Kidney (tissue), 14 donors: ENCODE data around the gene PIF1. TPM values are rescaled to one million over a fixed set of nuclear protein-coding genes. Genes with fewer than 3 reads are reported as not detected.

Experiments used
- DNase-seq, 5 donors: peaks; one replicate each; pipeline ENCODE4 v3.0.0-alpha.2; 2013 to 2020
- FAIRE-seq: peaks from 2 replicates; lab custom pipeline; 2012; peaks lifted over from hg19 to GRCh38; lab: Jason Lieb, UNC
- H3K27ac ChIP-seq, 2 donors: one replicate each; pipeline ENCODE4 v1.7.0; 2013; ENCODE audit warnings: low read depth in 2 of 2, low read length in 2 of 2, inconsistent platforms in 1 of 2
- H3K27me3 ChIP-seq: one replicate; pipeline ENCODE4 v1.7.1; 2013; ENCODE audit warnings: low read length, inconsistent platforms; ENCODE audit not compliant: control insufficient read depth, insufficient read depth
- H3K36me3 ChIP-seq, 3 donors: one replicate each; pipeline versions ENCODE4 v1.7.0 to v1.7.1; 2013; ENCODE audit warnings: low read length in 3 of 3, control low read depth in 1 of 3, inconsistent platforms in 1 of 3; ENCODE audit not compliant: insufficient read depth in 3 of 3, control insufficient read depth in 2 of 3
- H3K4me1 ChIP-seq, 3 donors: one replicate each; pipeline versions ENCODE4 v1.7.0 to v1.7.1; 2013; ENCODE audit warnings: low read length in 3 of 3, inconsistent platforms in 1 of 3, low read depth in 1 of 3; ENCODE audit not compliant: control insufficient read depth in 2 of 3, insufficient read depth in 2 of 3
- H3K4me3 ChIP-seq, 3 donors: one replicate each; pipeline versions ENCODE4 v1.7.0 to v1.8.1; 2013; ENCODE audit warnings: low read length in 3 of 3, control low read depth in 1 of 3, inconsistent platforms in 1 of 3
- H3K9ac ChIP-seq, 3 donors: one replicate each; pipeline versions ENCODE4 v1.7.0 to v1.7.1; 2013; ENCODE audit warnings: low read length in 3 of 3, control low read depth in 1 of 3, inconsistent platforms in 1 of 3
- H3K9me3 ChIP-seq, 3 donors: one replicate each; pipeline versions ENCODE4 v1.7.0 to v1.7.1; 2013; ENCODE audit warnings: low read length in 3 of 3, control low read depth in 1 of 3, inconsistent platforms in 1 of 3; ENCODE audit not compliant: control insufficient read depth in 2 of 3, insufficient read depth in 1 of 3
- CTCF ChIP-seq: IDR thresholded peaks from 3 replicates; pipeline ENCODE4 v1.5.1; 2012; ENCODE audit warnings: mild to moderate bottlenecking, moderate library complexity, borderline replicate concordance; ENCODE audit not compliant: insufficient read depth; ENCODE audit errors: extremely low read depth
- intact Hi-C: fragments of 100-400 bp; cut with DNase I; formaldehyde crosslinking; loops from one replicate; pipeline ENCODE4 v1.11.1; 2022
- polyA plus RNA-seq: library from polyadenylated mRNA; stranded (reverse); fragments of 350-450 nt; fragmentation: Illumina TruSeq; extraction: RNeasy Lipid Tissue Mini Kit (QIAGEN cat#74804); gene quantifications from one replicate; pipeline ENCODE4 v1.2.3, GENCODE V29; 2014; ENCODE audit warnings: low read depth, low replicate concordance; ENCODE audit not compliant: insufficient read depth
- total RNA-seq: library from RNA; stranded (reverse); fragmentation: NEBNext Ultra II Directional; extraction: Animal tissue kit (Norgen Biotek cat#: 25700); gene quantifications from one replicate; pipeline ENCODE4 v1.2.1, GENCODE V29; 2021
- donor health status: control.
- donor health status: control.
- donor health status: control.
- donor health status: control.
- donor health status: control.
- donor health status: DM: yes; HTN: yes; CAD: no.
- donor health status: Normal renal cell carcinoma (clear cell type).

The PIF1 gene
- total and polyA plus RNA-seq, 2 donors from 2014 or later: 0.47 to 2.0 TPM

DNA sequence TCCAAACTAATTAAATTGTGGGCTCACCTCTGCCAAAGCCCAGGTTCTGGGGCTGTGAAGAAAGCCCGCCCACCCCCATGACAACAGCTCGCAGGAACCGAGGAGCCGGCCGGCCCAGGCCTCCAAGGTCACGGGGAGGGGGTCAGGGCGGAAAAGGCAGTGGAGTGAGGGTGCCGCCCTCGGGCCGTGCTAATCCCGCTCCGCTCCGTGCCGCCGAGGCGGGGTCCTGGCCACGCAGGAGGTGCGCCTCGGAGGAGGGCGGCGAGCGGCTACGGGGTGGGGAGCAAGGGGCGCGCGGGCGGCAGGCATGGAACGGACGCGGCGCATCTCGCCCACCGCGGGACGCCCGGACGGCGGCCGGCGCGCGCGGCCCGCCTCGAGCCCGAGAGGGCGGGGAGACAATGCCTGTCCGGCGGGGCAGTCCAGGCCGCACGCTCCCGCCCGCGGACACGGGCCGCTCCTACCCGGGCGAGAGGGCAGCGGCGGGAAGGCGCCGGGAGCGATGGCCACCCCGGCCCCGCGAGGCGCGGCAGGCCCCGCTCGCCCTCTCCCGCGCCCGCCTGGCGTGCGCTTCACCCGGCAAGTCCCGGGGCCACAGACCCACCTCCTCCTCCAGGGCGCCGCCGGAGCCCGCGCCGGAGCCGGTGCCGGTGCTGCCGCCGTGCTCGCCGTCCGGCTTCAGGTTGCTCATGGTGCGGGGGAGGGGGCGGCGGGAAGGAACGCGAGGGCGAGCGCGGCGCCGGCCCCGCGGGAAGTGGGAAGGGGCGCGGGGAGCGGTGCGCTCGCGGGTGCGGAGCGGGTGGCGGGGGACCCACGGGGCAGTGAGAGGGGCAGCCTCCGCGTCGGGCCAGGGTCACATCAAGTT, 50.6 kb downstream of the PIF1 start:
- Histone ChIP-seq H3K4me3 (peak overlapping the region in 2 of 3 donors; percentile 42 to 47), H3K27me3 (no peaks in the 10 kb centered on the region), H3K9me3 (no peaks in the 10 kb centered on the region), H3K27ac (peak overlapping the region in 1 of 2 donors; percentile 60), H3K36me3 (no peaks in the 10 kb centered on the region), H3K4me1 (peaks cover 0 to 6% (median 3%) of the 10 kb centered on the region in 3 donors), H3K9ac (peak overlapping the region in 1 of 3 donors; percentile 8)
- no peak for TF ChIP-seq CTCF
- DNase-seq (peak; percentile 44 to 77 (median 74)), FAIRE-seq (no peak)
- intact Hi-C loops: no loop called here

- no peak for TF ChIP-seq CTCF
- peak; percentile 20 to 71 (median 40) for DNase-seq
- FAIRE-seq: no peak
- intact Hi-C loops: no loop called here
- Histone ChIP-seq H3K4me3 (peak overlapping the region in 2 of 3 donors; percentile 42 to 47), H3K27me3 (no peaks in the 10 kb centered on the region), H3K27ac (peak overlapping the region in 1 of 2 donors; percentile 59), H3K9ac (peak overlapping the region in 2 of 3 donors; percentile 8), H3K36me3 (no peaks in the 10 kb centered on the region), H3K4me1 (peaks cover 0 to 6% (median 3%) of the 10 kb centered on the region in 3 donors), H3K9me3 (no peaks in the 10 kb centered on the region)
These were observed 51.3 kb downstream of the PIF1 start for GRCh38 chr15:64774037-64774628.

DNA sequence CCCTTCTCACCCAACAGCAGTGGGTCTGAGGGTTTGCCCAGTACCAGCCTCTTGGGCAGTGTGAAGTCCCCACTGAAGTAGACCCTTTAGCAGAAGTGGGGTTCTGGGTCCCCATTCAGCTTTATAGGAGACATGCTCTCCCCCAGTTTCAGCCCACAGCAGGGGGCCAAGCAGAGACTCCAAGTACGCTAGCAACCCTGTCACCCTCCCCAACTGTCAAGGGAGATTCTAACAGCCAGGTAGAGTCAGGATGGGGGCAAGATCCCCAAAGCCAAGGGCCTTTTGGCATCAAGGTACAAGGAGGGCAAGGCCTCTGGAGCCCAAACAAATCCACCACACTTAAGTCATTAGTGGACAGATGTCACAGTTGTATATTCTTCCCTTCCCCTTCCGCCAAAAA, 51.8 kb downstream of the PIF1 start:
- peak overlapping the region in 1 of 3 donors; percentile 8 for H3K9ac ChIP-seq
- H3K27ac ChIP-seq: no peak overlapping the region
- peak overlapping the region in 1 of 3 donors; percentile 42 for H3K4me3 ChIP-seq

More for the DNA sequence above, 51.8 kb downstream of the PIF1 start:
- Histone ChIP-seq H3K36me3 (no peaks in the 10 kb centered on the region), H3K27me3 (no peaks in the 10 kb centered on the region), H3K9me3 (no peaks in the 10 kb centered on the region), H3K4me1 (peaks cover 0 to 6% (median 3%) of the 10 kb centered on the region in 3 donors)
- no peak for DNase-seq
- intact Hi-C loops: no loop called here
- no peak for TF ChIP-seq CTCF
- FAIRE-seq: no peak
